Left lung (tissue), 10 donors: ENCODE data around the gene ZNF831. TPM values are rescaled to one million over a fixed set of nuclear protein-coding genes. Genes with fewer than 3 reads are reported as not detected.

Source experiments
- ATAC-seq: fragments of 200-7000 bp; cut with Tn5 transposase; one replicate; pipeline ENCODE4 v1.9.1; 2020; ENCODE audit warnings: moderate library complexity
- DNase-seq, 4 donors: peaks; one replicate each; pipeline ENCODE4 v3.0.0-alpha.2; 2013 to 2020
- H3K27ac ChIP-seq, 2 donors: fragments of 200-600 bp; sonication (generic) in 1 of 2; one replicate each; pipeline versions ENCODE4 v1.5.0 to v1.8.0; 2020 to 2021
- H3K27me3 ChIP-seq, 2 donors: fragments of 200-600 bp; sonication (generic) in 1 of 2; one replicate each; pipeline versions ENCODE4 v1.5.0 to v1.8.0; 2020 to 2021
- H3K36me3 ChIP-seq, 2 donors: fragments of 200-600 bp; sonication (generic) in 1 of 2; one replicate each; pipeline versions ENCODE4 v1.5.0 to v1.8.0; 2020 to 2021
- H3K4me1 ChIP-seq, 2 donors: fragments of 200-600 bp; one replicate each; pipeline ENCODE4 v1.8.0; 2021
- H3K4me3 ChIP-seq, 2 donors: fragments of 200-600 bp; sonication (generic) in 1 of 2; one replicate each; pipeline versions ENCODE4 v1.5.0 to v1.8.0; 2020 to 2021; ENCODE audit warnings: mild to moderate bottlenecking in 1 of 2
- H3K9me3 ChIP-seq, 2 donors: fragments of 200-600 bp; sonication (generic) in 1 of 2; one replicate each; pipeline versions ENCODE4 v1.5.0 to v1.8.0; 2020 to 2021
- CTCF ChIP-seq, 2 donors: fragments of 200-600 bp; sonication (generic) in 1 of 2; IDR thresholded peaks; one replicate each; pipeline versions ENCODE4 v1.5.0 to v1.8.0; 2021; ENCODE audit warnings: antibody characterized with exemption in 2 of 2
- intact Hi-C, 2 donors: fragments of 100-400 bp; cut with DNase I; formaldehyde crosslinking; loops; one replicate each; pipeline versions ENCODE4 v1.11.2 to v1.14.2; 2022
- polyA plus RNA-seq, 6 donors: library from polyadenylated mRNA; unstranded; fragments of 120-200 nt; gene quantifications; one replicate each; pipeline ENCODE4 v1.2.1, GENCODE V29; 2013; ENCODE audit not compliant: insufficient read length in 6 of 6
- total RNA-seq, 2 donors: library from RNA; stranded (reverse); fragmentation: NEBNext Ultra II Directional; extraction: Animal tissue kit (Norgen Biotek cat#: 25700); gene quantifications; one replicate each; pipeline ENCODE4 v1.2.1, GENCODE V29; 2021
- donor health status: DM: no; HTN: yes; CAD: no.
- donor health status: DM: no; HTN: no; CAD: no.

The ZNF831 gene
- total and polyA plus RNA-seq, 8 donors = 0.13 to 1.1 (median 0.18) TPM

GRCh38 chr20:59301343-59302007 lies 137.9 kb downstream of the ZNF831 start:
- Histone ChIP-seq H3K36me3 (no peaks in the 10 kb centered on the region), H3K4me1 (peaks cover 0 to 8% of the 10 kb centered on the region in 2 donors), H3K9me3 (no peaks in the 10 kb centered on the region), H3K27me3 (peaks cover 24 to 79% of the 10 kb centered on the region in 2 donors), H3K27ac (no peak overlapping the region), H3K4me3 (no peak overlapping the region)
- TF ChIP-seq CTCF (IDR thresholded peaks at IDR 0.05) = no peak
- no peak for DNase-seq
- ATAC-seq = no peak
- intact Hi-C loops = no loop called here

- TF ChIP-seq CTCF (IDR thresholded peaks at IDR 0.05) = no peak
- H3K4me1 ChIP-seq = no peaks in the 10 kb centered on the region
- no peak for ATAC-seq
- H3K9me3 ChIP-seq = no peaks in the 10 kb centered on the region
- H3K27ac ChIP-seq = no peak overlapping the region
- no peaks in the 10 kb centered on the region for H3K36me3 ChIP-seq
- no peak overlapping the region for H3K4me3 ChIP-seq
- no peak for DNase-seq
- peaks cover 6 to 50% of the 10 kb centered on the region in 2 donors for H3K27me3 ChIP-seq
- intact Hi-C loops = no loop called here
Measured at GRCh38 chr20:59305908-59306655, 142.5 kb downstream of the ZNF831 start.

- Histone ChIP-seq H3K27me3 (peaks cover 0 to 38% of the 10 kb centered on the region in 2 donors), H3K4me1 (no peaks in the 10 kb centered on the region), H3K36me3 (no peaks in the 10 kb centered on the region), H3K4me3 (no peak overlapping the region), H3K27ac (no peak overlapping the region), H3K9me3 (no peaks in the 10 kb centered on the region)
- no peak for DNase-seq
- TF ChIP-seq CTCF (IDR thresholded peaks at IDR 0.05) = no peak
- ATAC-seq = no peak
- intact Hi-C loops = no loop called here
Measured at GRCh38 chr20:59307270-59307669, 143.6 kb downstream of the ZNF831 start.

Other genes with a start within 250 kb of the ZNF831 start
- 10 to 100 TPM; 48.3 to 53.5 TPM for gene NELFCD, start 182.6 kb upstream of the ZNF831 start, total RNA-seq
- 100 to 1,000 TPM; 108 to 130 (median 120) TPM for gene NELFCD, start 182.6 kb upstream of the ZNF831 start, polyA plus RNA-seq
- 100 to 1,000 TPM; 452 to 479 TPM for gene CTSZ, start 156.6 kb upstream of the ZNF831 start, total RNA-seq
- gene CTSZ, start 156.6 kb upstream of the ZNF831 start, polyA plus RNA-seq = 100 to 1,000 TPM in 5 of 6 donors, 10 to 100 TPM in 1; 92.2 to 115 (median 107) TPM
- gene TUBB1, start 144.4 kb upstream of the ZNF831 start, total RNA-seq = 1 to 10 TPM; 2.0 to 3.6 TPM
- 1 to 10 TPM; 3.3 to 5.7 (median 4.7) TPM for gene TUBB1, start 144.4 kb upstream of the ZNF831 start, polyA plus RNA-seq
- gene ATP5F1E, start 131.5 kb upstream of the ZNF831 start, total RNA-seq = 10 to 100 TPM; 75.5 to 90.7 TPM
- 100 to 1,000 TPM; 160 to 197 (median 174) TPM for gene ATP5F1E, start 131.5 kb upstream of the ZNF831 start, polyA plus RNA-seq
- 10 to 100 TPM; 55.7 to 56.3 TPM for gene PRELID3B, start 121.0 kb upstream of the ZNF831 start, total RNA-seq
- gene PRELID3B, start 121.0 kb upstream of the ZNF831 start, polyA plus RNA-seq = 10 to 100 TPM; 49.6 to 63.1 (median 54.7) TPM
- gene EDN3, start 136.8 kb downstream of the ZNF831 start, total RNA-seq = not detected
- gene EDN3, start 136.8 kb downstream of the ZNF831 start, polyA plus RNA-seq = 10 to 100 TPM in 5 of 6 donors, 1 to 10 TPM in 1; 8.2 to 27.0 (median 19.1) TPM